Nephron (organoid): ENCODE data around the gene SPIC.

Source experiments
- H3K27ac Mint-ChIP-seq, 3 experiments: 2 replicates each; pipeline ENCODE4 v1.8.0; 2020; ENCODE audit warnings: mixed read lengths in 3 of 3, mild to moderate bottlenecking in 2 of 3, moderate library complexity in 1 of 3
- H3K27me3 Mint-ChIP-seq: 2 replicates; pipeline ENCODE4 v1.8.0; 2021; ENCODE audit warnings: low read depth, mild to moderate bottlenecking, moderate library complexity, mixed read lengths
- H3K36me3 Mint-ChIP-seq: 2 replicates; pipeline ENCODE4 v1.8.0; 2020; ENCODE audit warnings: low read depth, mixed read lengths
- H3K4me1 Mint-ChIP-seq: 2 replicates; pipeline ENCODE4 v1.8.0; 2020; ENCODE audit warnings: mixed read lengths
- H3K4me3 Mint-ChIP-seq, 3 experiments: 2 replicates each; pipeline ENCODE4 v1.8.0; 2020; ENCODE audit warnings: mild to moderate bottlenecking in 3 of 3, mixed read lengths in 3 of 3, moderate library complexity in 2 of 3
- H3K9me3 Mint-ChIP-seq: 2 replicates; pipeline ENCODE4 v1.8.0; 2020; ENCODE audit warnings: mixed read lengths
- CTCF ChIP-seq, 3 experiments: fragments of 200-600 bp; sonication (generic); IDR thresholded peaks; one replicate each; pipeline ENCODE4 v1.5.0; 2021; ENCODE audit warnings: antibody characterized with exemption in 3 of 3; ENCODE audit not compliant: unreplicated experiment in 3 of 3

Gene SPIC

GRCh38 chr12:101493556-101493955 is 18.4 kb downstream of the SPIC start:
- no peaks in the 10 kb centered on the region for H3K36me3 Mint-ChIP-seq
- peaks cover 4% of the 10 kb centered on the region for H3K27me3 Mint-ChIP-seq
- no peak for TF ChIP-seq CTCF (IDR thresholded peaks at IDR 0.05; ENCODE audit: unreplicated experiment in 3 of 3)
- H3K4me3 Mint-ChIP-seq, result no peak overlapping the region
- no peak overlapping the region for H3K27ac Mint-ChIP-seq
- H3K9me3 Mint-ChIP-seq, result no peaks in the 10 kb centered on the region
- no peaks in the 10 kb centered on the region for H3K4me1 Mint-ChIP-seq

GRCh38 chr12:101498252-101498651 is 23.1 kb downstream of the SPIC start:
- Mint-ChIP-seq H3K4me1 (peaks cover 21% of the 10 kb centered on the region), H3K4me3 (no peak overlapping the region), H3K27ac (peak overlapping the region in 2 of 3 experiments; percentile 4 to 48), H3K27me3 (peaks cover 4% of the 10 kb centered on the region), H3K9me3 (no peaks in the 10 kb centered on the region), H3K36me3 (no peaks in the 10 kb centered on the region)
- TF ChIP-seq CTCF (IDR thresholded peaks at IDR 0.05; ENCODE audit: unreplicated experiment in 3 of 3), result no peak

- Mint-ChIP-seq H3K9me3 (peaks cover 5% of the 10 kb centered on the region), H3K4me1 (peaks cover 25% of the 10 kb centered on the region), H3K4me3 (no peak overlapping the region), H3K27me3 (peaks cover 3% of the 10 kb centered on the region), H3K36me3 (no peaks in the 10 kb centered on the region), H3K27ac (peak overlapping the region; percentile 48 to 95 (median 82))
- TF ChIP-seq CTCF (IDR thresholded peaks at IDR 0.05; ENCODE audit: unreplicated experiment in 3 of 3), result no peak
Observed at GRCh38 chr12:101501410-101501995, 26.4 kb downstream of the SPIC start.

DNA sequence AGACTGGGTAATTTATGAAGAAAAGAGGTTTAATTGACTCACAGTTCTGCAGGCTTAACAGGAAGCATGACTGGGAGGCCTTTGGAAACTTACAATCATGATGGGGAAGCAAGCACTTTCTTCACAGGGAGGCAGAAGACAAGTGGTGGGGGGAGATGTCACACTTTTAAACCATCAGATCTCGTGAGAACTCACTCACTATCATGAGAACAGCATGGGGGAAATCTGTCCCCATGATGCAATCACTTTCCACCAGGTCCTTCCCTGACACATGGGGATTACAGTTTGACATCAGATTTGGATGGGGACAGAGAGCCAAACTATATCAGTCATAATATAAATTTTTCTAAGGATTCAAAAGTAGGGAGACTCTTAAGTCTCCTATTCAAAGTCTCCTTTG is 46.0 kb downstream of the SPIC start:
- TF ChIP-seq CTCF (IDR thresholded peaks at IDR 0.05; ENCODE audit: unreplicated experiment in 3 of 3), result no peak
- Mint-ChIP-seq H3K36me3 (no peaks in the 10 kb centered on the region), H3K27ac (no peak overlapping the region), H3K4me1 (no peaks in the 10 kb centered on the region), H3K9me3 (no peaks in the 10 kb centered on the region), H3K27me3 (peaks cover 4% of the 10 kb centered on the region), H3K4me3 (no peak overlapping the region)

DNA sequence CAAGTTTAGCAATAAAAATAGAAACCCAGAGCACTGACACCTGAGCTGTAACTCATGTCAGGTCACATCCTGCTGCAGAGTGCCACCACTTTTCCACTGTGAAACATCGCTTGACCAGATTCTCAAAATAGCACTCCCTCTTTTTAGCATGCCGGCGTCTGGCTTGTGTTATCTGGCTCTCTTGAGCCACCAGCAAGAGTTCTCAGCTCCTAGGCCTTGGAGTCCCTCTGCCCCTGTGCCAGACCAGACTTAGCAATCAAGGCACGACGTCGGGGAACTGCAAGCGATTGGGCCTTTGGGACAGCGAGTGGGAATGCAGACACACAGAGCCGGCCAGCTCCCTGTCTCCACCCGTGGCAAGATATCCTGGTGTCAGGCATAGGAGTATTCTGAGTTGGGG is 52.5 kb downstream of the SPIC start:
- no peaks in the 10 kb centered on the region for H3K36me3 Mint-ChIP-seq
- TF ChIP-seq CTCF (IDR thresholded peaks at IDR 0.05; ENCODE audit: unreplicated experiment in 3 of 3), result no peak
- no peak overlapping the region for H3K27ac Mint-ChIP-seq
- H3K4me1 Mint-ChIP-seq, result no peaks in the 10 kb centered on the region
- no peaks in the 10 kb centered on the region for H3K27me3 Mint-ChIP-seq
- no peaks in the 10 kb centered on the region for H3K9me3 Mint-ChIP-seq
- no peak overlapping the region for H3K4me3 Mint-ChIP-seq

- TF ChIP-seq CTCF (IDR thresholded peaks at IDR 0.05; ENCODE audit: unreplicated experiment in 3 of 3), result no peak
- H3K36me3 Mint-ChIP-seq, result no peaks in the 10 kb centered on the region
- no peaks in the 10 kb centered on the region for H3K9me3 Mint-ChIP-seq
- no peaks in the 10 kb centered on the region for H3K4me1 Mint-ChIP-seq
- no peak overlapping the region for H3K4me3 Mint-ChIP-seq
- H3K27ac Mint-ChIP-seq, result no peak overlapping the region
- H3K27me3 Mint-ChIP-seq, result no peaks in the 10 kb centered on the region
Observed at GRCh38 chr12:101536069-101536674, 61.0 kb downstream of the SPIC start.
